ENCODE measurements around the gene BAD. TPM values are rescaled to one million over a fixed set of nuclear protein-coding genes. Genes with fewer than 3 reads are reported as not detected.

The BAD gene
- total and polyA plus RNA-seq, 2 of the 13 experiments (the other 11 are each of a cell fraction or from before 2014, with no cell fraction given) = 17.9 to 28.5 TPM

- TF ChIP-seq NR2F1 (CRISPR knock-in tag; IDR thresholded peaks at IDR 0.05) (peak; percentile 50 to 85; a peak in 3 of 4 replicates), NCOA2 (CRISPR knock-in tag; IDR thresholded peaks at IDR 0.05) (0 out of 2 replicates have a peak, but pooled peaks have one; percentile 28), RFX3 (CRISPR knock-in tag; IDR thresholded peaks at IDR 0.05) (no peak), TARDBP (CRISPR knock-in tag; IDR thresholded peaks at IDR 0.05) (peak; percentile 28; the same call in 1 of the 2 replicates), NFE2 (CRISPR knock-in tag; IDR thresholded peaks at IDR 0.05) (no peak), MAX (IDR thresholded peaks at IDR 0.05) (peak; percentile 76), SIX4 (CRISPR knock-in tag; IDR thresholded peaks at IDR 0.05) (no peak), AGO2 (optimal IDR thresholded peaks at IDR 0.05; ENCODE audit: low read depth, low read length) (peak; percentile 86), ZHX2 (IDR thresholded peaks at IDR 0.05; ENCODE audit: low read depth) (no peak), ZHX2 (CRISPR knock-in tag; IDR thresholded peaks at IDR 0.05; ENCODE audit: borderline replicate concordance) (no peak), ZNF451 (CRISPR knock-in tag; IDR thresholded peaks at IDR 0.05) (no peak), ZC3H4 (CRISPR knock-in tag; IDR thresholded peaks at IDR 0.05; ENCODE audit: borderline replicate concordance) (0 out of 2 replicates have a peak, but pooled peaks have one; percentile 34), SNAI1 (CRISPR knock-in tag; IDR thresholded peaks at IDR 0.05; ENCODE audit: borderline replicate concordance) (peak; percentile 70; the same call in 1 of the 2 replicates), DNMT1 (CRISPR knock-in tag; IDR thresholded peaks at IDR 0.05) (no peak), ZNF251 (CRISPR knock-in tag; IDR thresholded peaks at IDR 0.05) (no peak), NONO (IDR thresholded peaks at IDR 0.05) (no peak), NONO (CRISPR knock-in tag; conservative IDR thresholded peaks at IDR 0.05) (peak; percentile 85), BRCA1 (CRISPR knock-in tag; IDR thresholded peaks at IDR 0.05) (no peak), HNRNPLL (IDR thresholded peaks at IDR 0.05; ENCODE audit: low read depth, low read length, poor library complexity, severe bottlenecking) (peak; percentile 78), UBTF (CRISPR knock-in tag; IDR thresholded peaks at IDR 0.05) (peak; percentile 87), NCOR1 (IDR thresholded peaks at IDR 0.05; ENCODE audit: borderline replicate concordance, low read length) (0 out of 2 replicates have a peak, but pooled peaks have one; percentile 69), ZNF792 (CRISPR knock-in tag; IDR thresholded peaks at IDR 0.05) (peak; percentile 75), ESRRA (CRISPR knock-in tag; IDR thresholded peaks at IDR 0.05; ENCODE audit: low read depth) (peak; percentile 86; the same call in 1 of the 2 replicates)
Measured at GRCh38 chr11:64305691-64306562, 21.5 kb upstream of the BAD start (continued).
